IMR-90 (cell line): ENCODE results near the gene PTPN4. TPM values are rescaled to one million over a fixed set of nuclear protein-coding genes. Genes with fewer than 3 reads are reported as not detected.

Experiments
- ATAC-seq: fragments of 200-7000 bp; cut with Tn5 transposase; 2 replicates; pipeline ENCODE4 v1.9.1; 2020; ENCODE audit warnings: low read depth, mild to moderate bottlenecking, moderate library complexity
- BruUV-seq: library from RNA; stranded (reverse); fragments of 400-500 nt; replicated peaks from 2 replicates; lab custom pipeline; 2021; lab: Mats Ljungman, UMichigan
- CTCF ChIA-PET: fragments of 300-600 bp; formaldehyde crosslinking; extraction: SDS; loops from one replicate; lab custom pipeline; 2021; ENCODE audit warnings: antibody characterized with exemption; lab: Yijun Ruan, JAX
- POLR2A ChIA-PET: fragments of 300-600 bp; sonication (Branson Sonifier 250); formaldehyde crosslinking; loops from one replicate; lab custom pipeline; 2022; ENCODE audit warnings: antibody characterized with exemption; ENCODE audit not compliant: unreplicated experiment; lab: Charles Lee
- DNase-seq: peaks from one replicate; pipeline ENCODE4 v3.0.0; 2013
- H2AFZ ChIP-seq: replicated peaks from 2 replicates; pipeline ENCODE3; 2013; ENCODE audit warnings: low read length, mild to moderate bottlenecking; ENCODE audit not compliant: poor library complexity
- H2AK5ac ChIP-seq: 2 replicates; pipeline ENCODE4 v1.6.1; 2013; ENCODE audit warnings: low read depth, low read length, inconsistent platforms
- H2AK9ac ChIP-seq: replicated peaks from 2 replicates; pipeline ENCODE3; 2013; ENCODE audit warnings: mild to moderate bottlenecking, low read depth, low read length, moderate library complexity; ENCODE audit not compliant: poor library complexity
- H2BK120ac ChIP-seq: 2 replicates; pipeline ENCODE4 v1.6.1; 2013; ENCODE audit warnings: low read depth, low read length, inconsistent platforms
- H2BK15ac ChIP-seq: 3 replicates; pipeline ENCODE4 v1.6.1; 2013; ENCODE audit warnings: low read depth, low read length, inconsistent platforms
- H2BK20ac ChIP-seq: 2 replicates; pipeline ENCODE4 v1.6.1; 2013; ENCODE audit warnings: low read depth, mild to moderate bottlenecking, inconsistent platforms, low read length, moderate library complexity
- H2BK5ac ChIP-seq: 2 replicates; pipeline ENCODE4 v1.6.1; 2013; ENCODE audit warnings: mild to moderate bottlenecking, low read depth, low read length, inconsistent platforms; ENCODE audit not compliant: poor library complexity, severe bottlenecking
- H3K14ac ChIP-seq: replicated peaks from 2 replicates; pipeline ENCODE4 v1.6.1; 2013; ENCODE audit warnings: low read depth, low read length, inconsistent platforms
- H3K18ac ChIP-seq: 2 replicates; pipeline ENCODE4 v1.6.1; 2013; ENCODE audit warnings: low read depth, low read length, control low read depth
- H3K23ac ChIP-seq: 2 replicates; pipeline ENCODE4 v1.6.1; 2013; ENCODE audit warnings: low read depth, low read length, inconsistent platforms
- H3K27ac ChIP-seq: 2 replicates; pipeline ENCODE4 v1.5.1; 2013; ENCODE audit warnings: mild to moderate bottlenecking, control low read depth, low read length; ENCODE audit not compliant: insufficient read depth
- H3K27me3 ChIP-seq: 2 replicates; pipeline ENCODE4 v1.6.1; 2013; ENCODE audit warnings: low read length; ENCODE audit not compliant: control insufficient read depth, insufficient read depth
- H3K36me3 ChIP-seq: 2 replicates; pipeline ENCODE4 v1.6.1; 2013; ENCODE audit warnings: low read length, mixed read lengths; ENCODE audit not compliant: control insufficient read depth, insufficient read depth
- H3K4ac ChIP-seq: 2 replicates; pipeline ENCODE4 v1.6.1; 2013; ENCODE audit warnings: low read depth, low read length, inconsistent platforms
- H3K4me1 ChIP-seq: 2 replicates; pipeline ENCODE4 v1.6.1; 2013; ENCODE audit warnings: low read length, mixed read lengths; ENCODE audit not compliant: control insufficient read depth, insufficient read depth
- H3K4me2 ChIP-seq: 2 replicates; pipeline ENCODE4 v1.6.1; 2013; ENCODE audit warnings: low read depth, mild to moderate bottlenecking, control low read depth, low read length, moderate library complexity
- H3K4me3 ChIP-seq: 2 replicates; pipeline ENCODE4 v1.5.1; 2013; ENCODE audit warnings: low read depth, mild to moderate bottlenecking, control low read depth, low read length, moderate library complexity; ENCODE audit not compliant: insufficient read depth
- H3K56ac ChIP-seq: 2 replicates; pipeline ENCODE4 v1.6.1; 2013; ENCODE audit warnings: low read length, inconsistent platforms; ENCODE audit not compliant: insufficient read depth; ENCODE audit errors: extremely low read depth
- H3K79me1 ChIP-seq, 2 experiments: 2 replicates each; pipeline ENCODE4 v1.6.1; 2013; ENCODE audit warnings: low read length in 2 of 2, inconsistent platforms in 1 of 2, low read depth in 1 of 2
- H3K9ac ChIP-seq: 2 replicates; pipeline ENCODE4 v1.6.1; 2013; ENCODE audit warnings: low read depth, low read length, control low read depth
- H3K9me1 ChIP-seq: 2 replicates; pipeline ENCODE4 v1.6.1; 2013; ENCODE audit warnings: low read length, inconsistent platforms; ENCODE audit not compliant: insufficient read depth
- H3K9me3 ChIP-seq: 2 replicates; pipeline ENCODE4 v1.6.1; 2013; ENCODE audit warnings: low read length; ENCODE audit not compliant: control insufficient read depth, insufficient read depth
- H4K20me1 ChIP-seq: 2 replicates; pipeline ENCODE4 v1.6.1; 2013; ENCODE audit warnings: low read length, inconsistent platforms; ENCODE audit not compliant: insufficient read depth
- H4K5ac ChIP-seq: 2 replicates; pipeline ENCODE4 v1.6.1; 2013; ENCODE audit warnings: mild to moderate bottlenecking, low read depth, low read length, control low read depth
- H4K8ac ChIP-seq, 2 experiments: 2 replicates each; pipeline ENCODE4 v1.6.1; 2013; ENCODE audit warnings: low read depth in 2 of 2, low read length in 2 of 2, control low read depth in 1 of 2, inconsistent platforms in 1 of 2
- H4K91ac ChIP-seq: 2 replicates; pipeline ENCODE4 v1.6.1; 2013; ENCODE audit warnings: low read depth, low read length, inconsistent platforms; ENCODE audit not compliant: insufficient read depth
- BHLHE40 ChIP-seq: fragments of 150-350 bp; IDR thresholded peaks from 2 replicates; pipeline ENCODE4 v1.6.1; 2016; ENCODE audit warnings: mild to moderate bottlenecking, low read depth, low read length
- CEBPB ChIP-seq: IDR thresholded peaks from 2 replicates; pipeline ENCODE4 v1.6.1; 2012; ENCODE audit warnings: low read depth, low read length, improper control_type of control experiment
- CHD1 ChIP-seq: IDR thresholded peaks from 2 replicates; pipeline ENCODE4 v1.6.1; 2012; ENCODE audit warnings: low read depth, low read length, improper control_type of control experiment
- CTCF ChIP-seq: conservative IDR thresholded peaks from 2 replicates; pipeline ENCODE4 v1.5.1; 2012; ENCODE audit warnings: mild to moderate bottlenecking, low read depth, low read length, improper control_type of control experiment
- ELK1 ChIP-seq: fragments of 150-350 bp; IDR thresholded peaks from 2 replicates; pipeline ENCODE4 v1.6.1; 2016; ENCODE audit warnings: low read depth, mild to moderate bottlenecking, low read length, moderate library complexity, borderline replicate concordance
- FOS ChIP-seq: fragments of 150-350 bp; IDR thresholded peaks from 2 replicates; pipeline ENCODE4 v1.6.1; 2016; ENCODE audit warnings: low read depth, low read length
- MAFK ChIP-seq: IDR thresholded peaks from 2 replicates; pipeline ENCODE4 v1.6.1; 2012; ENCODE audit warnings: low read depth, low read length, improper control_type of control experiment
- MAZ ChIP-seq: IDR thresholded peaks from 2 replicates; pipeline ENCODE4 v1.6.1; 2012; ENCODE audit warnings: low read depth, mild to moderate bottlenecking, low read length, improper control_type of control experiment, moderate library complexity, borderline replicate concordance
- MXI1 ChIP-seq: IDR thresholded peaks from 2 replicates; pipeline ENCODE4 v1.6.1; 2012; ENCODE audit warnings: low read depth, mild to moderate bottlenecking, low read length, moderate library complexity, borderline replicate concordance
- NFE2L2 ChIP-seq: fragments of 150-350 bp; IDR thresholded peaks from 2 replicates; pipeline ENCODE4 v1.6.1; 2016; ENCODE audit warnings: low read depth, mild to moderate bottlenecking, low read length
- POLR2A ChIP-seq: IDR thresholded peaks from 2 replicates; pipeline ENCODE4 v1.6.1; 2012; ENCODE audit warnings: mild to moderate bottlenecking, low read depth, low read length
- RAD21 ChIP-seq: IDR thresholded peaks from 2 replicates; pipeline ENCODE4 v1.6.1; 2012; ENCODE audit warnings: low read length, improper control_type of control experiment
- RCOR1 ChIP-seq: IDR thresholded peaks from 2 replicates; pipeline ENCODE4 v1.6.1; 2012; ENCODE audit warnings: mild to moderate bottlenecking, low read length, improper control_type of control experiment; ENCODE audit not compliant: insufficient replicate concordance
- RFX5 ChIP-seq: IDR thresholded peaks from 2 replicates; pipeline ENCODE4 v1.8.0; 2012; ENCODE audit warnings: low read depth, mild to moderate bottlenecking, low read length, moderate library complexity
- SMC3 ChIP-seq: fragments of 150-350 bp; IDR thresholded peaks from 2 replicates; pipeline ENCODE4 v1.6.1; 2016; ENCODE audit warnings: low read depth, mild to moderate bottlenecking, antibody characterized with exemption, low read length, moderate library complexity
- USF2 ChIP-seq: fragments of 150-350 bp; IDR thresholded peaks from 2 replicates; pipeline ENCODE4 v1.6.1; 2017; ENCODE audit warnings: mild to moderate bottlenecking, antibody characterized with exemption, low read length, low read depth
- WGBS, 2 experiments: methylation state at CpG; one replicate each; pipeline versions ENCODE4 v1.1.5 to v1.1.7; 2013; ENCODE audit warnings: missing lambda C conversion rate in 2 of 2; ENCODE audit not compliant: insufficient read length in 1 of 2; ENCODE audit errors: extremely low coverage in 2 of 2; 5-methylcytosine and 5-hydroxymethylcytosine counted together
- dilution Hi-C: fragments of 300-500 bp; cut with HindIII; formaldehyde crosslinking; loops from one replicate; pipeline ENCODE4 v1.14.3; 2018; ENCODE audit warnings: low sequenced_read_pairs; ENCODE audit not compliant: unreplicated experiment
- in situ Hi-C: fragments of 300-500 bp; cut with MboI; formaldehyde crosslinking; loops from 3 replicates; pipeline ENCODE4 v1.14.3; 2019; ENCODE audit warnings: low sequenced_read_pairs, inconsistent platforms, mixed read lengths
- intact Hi-C: fragments of 100-400 bp; cut with micrococcal nuclease; formaldehyde crosslinking; loops from 2 replicates; pipeline ENCODE4 v1.10.0; 2022
- polyA plus RNA-seq, 3 experiments: library from polyadenylated mRNA; depleted of rRNA; stranded (reverse); fragments of >200 nt; gene quantifications; 2 replicates each; pipeline ENCODE4 v1.2.3, GENCODE V29; 2012; ENCODE audit warnings: low replicate concordance in 1 of 3
- total RNA-seq: library from RNA; depleted of rRNA; stranded (reverse); fragments of >200 nt; gene quantifications from 2 replicates; pipeline ENCODE4 v1.2.3, GENCODE V29; 2012

PTPN4 gene
- total and polyA plus RNA-seq, 2 of the 4 experiments (the other 2 are of a cell fraction) = 2.9 to 19.2 TPM

- H3K14ac ChIP-seq = no peak overlapping the region
- ATAC-seq (peak; percentile 48), DNase-seq (no peak)
- no peaks in the 10 kb centered on the region for H3K27me3 ChIP-seq
- no peak overlapping the region for H2BK120ac ChIP-seq
- BruUV-seq = no TSS peak
- H4K91ac ChIP-seq = no peak overlapping the region
- H3K56ac ChIP-seq = no peak overlapping the region
- TF ChIP-seq MAFK = no peak
- no peak for TF ChIP-seq RCOR1
- no peak for TF ChIP-seq RAD21
- no peak for TF ChIP-seq SMC3
- TF ChIP-seq NFE2L2 = no peak
- no peak for TF ChIP-seq USF2
- TF ChIP-seq MXI1 = no peak
- no peak for TF ChIP-seq ELK1
- TF ChIP-seq CEBPB = no peak
- no peak for TF ChIP-seq RFX5
- no peak for TF ChIP-seq MAZ
- no peak for TF ChIP-seq CHD1
- TF ChIP-seq POLR2A = no peak
- no peak for TF ChIP-seq FOS
- TF ChIP-seq BHLHE40 = no peak
- no peak for TF ChIP-seq CTCF
- H3K23ac ChIP-seq = no peak overlapping the region
- H3K36me3 ChIP-seq = no peaks in the 10 kb centered on the region
- no peaks in the 10 kb centered on the region for H3K9me3 ChIP-seq
- peak overlapping the region; percentile 66 for H2BK5ac ChIP-seq
- in situ Hi-C loops (no loop called here), dilution Hi-C loops (no loop called here), intact Hi-C loops (no loop called here)
- WGBS, 2 experiments = no CpG with 5 or more reads among the region's 2 CpGs
- no peak overlapping the region for H4K5ac ChIP-seq
- no peak overlapping the region for H2AK9ac ChIP-seq
- no peak overlapping the region for H2AFZ ChIP-seq
- H3K4me1 ChIP-seq = peaks cover 2% of the 10 kb centered on the region; the same call in 1 of the 2 replicates
- peak overlapping the region; percentile 20; the same call in 1 of the 2 replicates for H3K4me2 ChIP-seq
- CTCF ChIA-PET = interaction anchor here (1.0 kb wide), 1 partner anchor 10 kb away, joined by 3 read pairs; no protein-coding TSS in a partner anchor
- H2AK5ac ChIP-seq = no peak overlapping the region
- POLR2A ChIA-PET = interaction anchor here (0.6 kb wide), 1 partner anchor 1941 kb away, joined by 3 read pairs; no protein-coding TSS in a partner anchor
- no peak overlapping the region for H3K18ac ChIP-seq
- no peaks in the 10 kb centered on the region for H3K9me1 ChIP-seq
- no peak overlapping the region for H3K4me3 ChIP-seq
- H4K8ac ChIP-seq = no peak overlapping the region
- no peaks in the 10 kb centered on the region for H4K20me1 ChIP-seq
- no peak overlapping the region for H2BK15ac ChIP-seq
- H3K9ac ChIP-seq = no peak overlapping the region
- H3K27ac ChIP-seq = no peak overlapping the region
- H3K79me1 ChIP-seq = peaks cover 0 to 3% of the 10 kb centered on the region in 2 experiments; a peak in 1 of 4 replicates
- no peak overlapping the region; the same call in 1 of the 2 replicates for H2BK20ac ChIP-seq
- no peak overlapping the region for H3K4ac ChIP-seq
These were observed 50.4 kb downstream of the PTPN4 start for GRCh38 chr2:119810049-119810630.
